GM13977 (cell line): ENCODE results near the gene CEP192.
A peak's percentile ranks its signal among the peaks of the same experiment; 100 is the strongest.

ENCODE experiments used
- DNase-seq: peaks from one replicate; pipeline ENCODE4 v3.0.0; 2012; ENCODE audit warnings: low spot score
- CTCF ChIP-seq: IDR thresholded peaks from 2 replicates; pipeline ENCODE4 v1.5.1; 2012; ENCODE audit warnings: mild to moderate bottlenecking, control low read depth; ENCODE audit not compliant: insufficient read depth; ENCODE audit errors: extremely low read depth, missing control alignments
- in situ Hi-C: fragments of 300-500 bp; cut with MboI; formaldehyde crosslinking; loops from one replicate; pipeline ENCODE4 v1.12.0; 2022; ENCODE audit warnings: low sequenced_read_pairs, low pct_unique_long_range_greater_than_20kb, mixed read lengths, inconsistent platforms; ENCODE audit not compliant: unreplicated experiment

Gene CEP192

GRCh38 chr18:13003466-13003896 is 12.3 kb downstream of the CEP192 start:
- in situ Hi-C loops, result loop anchor here (25.0 kb wide), 1 partner anchor 109 kb away; no protein-coding TSS in a partner anchor
- peak; percentile 55 for TF ChIP-seq CTCF
- DNase-seq, result no peak

DNA sequence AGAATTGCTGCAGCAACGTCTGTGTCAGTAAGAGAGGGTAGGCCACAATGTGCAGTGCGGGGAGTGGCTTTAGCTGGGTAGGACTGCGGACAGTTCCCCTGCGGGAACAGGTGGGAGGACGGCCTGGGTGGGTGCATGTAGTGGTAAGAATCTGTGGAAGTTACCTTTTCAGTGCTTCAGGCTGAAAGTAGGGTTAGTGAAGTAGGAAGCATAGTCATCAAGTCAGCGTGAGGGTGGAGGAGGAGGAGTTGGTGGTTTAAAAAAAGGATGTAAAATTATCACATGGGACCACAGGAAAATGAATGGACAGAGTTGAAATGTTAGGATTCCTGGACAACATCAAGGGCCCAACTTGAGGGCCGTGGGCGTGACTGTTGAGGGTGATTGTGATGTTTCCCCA is 13.2 kb downstream of the CEP192 start:
- TF ChIP-seq CTCF, result no peak
- in situ Hi-C loops, result loop anchor here (25.0 kb wide), 1 partner anchor 108 kb away; no protein-coding TSS in a partner anchor
- DNase-seq, result no peak

GRCh38 chr18:13005289-13005688 is 14.1 kb downstream of the CEP192 start:
- in situ Hi-C loops, result loop anchor here (25.0 kb wide), 1 partner anchor 107 kb away; no protein-coding TSS in a partner anchor
- DNase-seq, result no peak
- no peak for TF ChIP-seq CTCF

- DNase-seq, result no peak
- in situ Hi-C loops, result loop anchor here (25.0 kb wide), 1 partner anchor 106 kb away; no protein-coding TSS in a partner anchor
- TF ChIP-seq CTCF, result no peak
Measured at GRCh38 chr18:13006531-13007247, 15.5 kb downstream of the CEP192 start.

DNA sequence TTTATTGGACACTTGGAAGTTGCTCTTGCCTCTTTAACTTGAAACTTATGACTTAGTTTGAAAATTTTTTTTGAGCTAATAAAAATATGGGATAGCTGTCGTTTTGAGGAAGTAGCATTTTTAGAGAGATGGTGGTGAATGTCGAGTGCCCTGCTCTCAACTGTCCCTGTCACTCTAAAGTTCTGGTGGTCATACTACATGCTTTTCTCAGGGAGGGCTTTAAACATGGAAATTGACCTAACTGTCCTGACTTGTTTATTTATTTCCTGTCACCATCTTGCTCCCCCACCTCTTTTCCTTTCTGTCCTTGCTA is 16.0 kb downstream of the CEP192 start:
- no peak for TF ChIP-seq CTCF
- no peak for DNase-seq
- in situ Hi-C loops, result loop anchor here (25.0 kb wide), 1 partner anchor 105 kb away; no protein-coding TSS in a partner anchor

GRCh38 chr18:13011719-13012118 is 20.6 kb downstream of the CEP192 start:
- in situ Hi-C loops, result loop anchor here (25.0 kb wide), 1 partner anchor 101 kb away; no protein-coding TSS in a partner anchor
- no peak for TF ChIP-seq CTCF
- no peak for DNase-seq

DNA sequence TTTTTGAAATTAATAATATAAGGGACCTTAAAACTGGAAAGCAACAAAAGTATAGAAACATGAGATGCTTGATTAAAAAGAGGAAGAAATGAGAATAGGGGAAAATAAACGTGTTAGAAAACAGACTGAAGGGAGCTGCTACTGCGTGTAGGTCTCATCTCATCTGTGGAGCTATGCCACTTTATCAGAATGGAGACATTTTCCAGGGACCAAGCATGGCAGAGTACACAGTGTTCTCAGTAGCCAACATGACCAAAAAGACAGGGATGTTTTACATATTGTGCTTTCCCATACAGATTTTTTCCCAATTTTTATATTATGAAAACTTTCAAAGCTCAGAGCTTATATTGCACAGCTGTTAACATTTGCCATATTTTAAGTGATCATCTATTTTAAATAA is 23.1 kb downstream of the CEP192 start:
- DNase-seq, result no peak
- in situ Hi-C loops, result loop anchor here (25.0 kb wide), 1 partner anchor 98 kb away; no protein-coding TSS in a partner anchor
- TF ChIP-seq CTCF, result no peak
